NCI-H1694 treated with DMSO at 0.1 percent for 48 hours (cell line): ENCODE data around the gene TBX6.

Source experiments
- DNase-seq: peaks from one replicate; lab custom pipeline; 2025; lab: John Stamatoyannopoulos, UW

TBX6 gene

GRCh38 chr16:30086291-30087140 is 5.2 kb downstream of the TBX6 start:
- DNase-seq: no peak

- DNase-seq: no peak
Observed at GRCh38 chr16:30085820-30086219, 5.9 kb downstream of the TBX6 start.

GRCh38 chr16:30085247-30085646 is 6.5 kb downstream of the TBX6 start:
- DNase-seq: no peak

DNA sequence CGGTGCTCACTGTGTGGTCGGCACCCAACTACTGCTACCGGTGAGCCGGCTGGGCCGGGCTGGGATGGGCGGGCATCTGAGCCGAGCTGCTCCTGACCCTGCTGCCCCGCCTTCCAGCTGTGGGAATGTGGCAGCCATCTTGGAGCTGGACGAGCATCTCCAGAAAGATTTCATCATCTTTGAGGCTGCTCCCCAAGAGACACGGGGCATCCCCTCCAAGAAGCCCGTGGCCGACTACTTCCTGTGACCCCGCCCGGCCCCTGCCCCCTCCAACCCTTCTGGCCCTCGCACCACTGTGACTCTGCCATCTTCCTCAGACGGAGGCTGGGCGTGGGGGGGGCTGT is 6.9 kb downstream of the TBX6 start:
- no peak for DNase-seq

GRCh38 chr16:30084096-30084815 is 7.5 kb downstream of the TBX6 start:
- no peak for DNase-seq

DNA sequence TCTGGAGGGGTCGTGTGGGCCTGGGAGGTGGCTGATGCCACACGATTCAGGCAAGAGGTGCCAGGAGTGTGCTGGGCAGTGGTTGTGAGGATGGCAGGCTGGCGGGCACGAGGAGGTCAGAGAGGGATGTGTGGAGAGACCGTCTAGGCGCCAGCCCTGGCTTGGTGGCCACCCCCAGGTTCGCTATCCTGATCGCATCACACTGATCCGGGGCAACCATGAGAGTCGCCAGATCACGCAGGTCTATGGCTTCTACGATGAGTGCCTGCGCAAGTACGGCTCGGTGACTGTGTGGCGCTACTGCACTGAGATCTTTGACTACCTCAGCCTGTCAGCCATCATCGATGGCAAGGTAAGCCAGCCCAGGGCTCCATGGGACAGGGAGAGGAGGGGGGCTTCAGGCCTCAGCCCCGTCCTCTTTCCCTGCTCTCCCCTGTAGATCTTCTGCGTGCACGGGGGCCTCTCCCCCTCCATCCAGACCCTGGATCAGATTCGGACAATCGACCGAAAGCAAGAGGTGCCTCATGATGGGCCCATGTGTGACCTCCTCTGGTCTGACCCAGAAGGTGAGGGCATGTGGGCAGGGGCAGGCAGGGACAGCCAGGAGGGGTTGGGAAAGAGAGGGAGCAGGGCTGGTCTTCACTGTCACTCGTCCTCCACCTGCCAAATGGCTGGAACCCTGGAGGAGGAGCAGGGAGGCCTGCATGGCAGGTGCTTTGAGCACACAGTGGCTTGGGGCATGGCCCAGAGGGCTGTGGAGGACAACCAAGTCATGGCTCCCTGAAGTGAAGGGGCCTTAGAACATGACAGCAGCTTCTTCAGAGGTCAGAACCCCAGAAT is 8.3 kb downstream of the TBX6 start:
- no peak for DNase-seq

GRCh38 chr16:30082545-30083090 is 9.1 kb downstream of the TBX6 start:
- no peak for DNase-seq

DNA sequence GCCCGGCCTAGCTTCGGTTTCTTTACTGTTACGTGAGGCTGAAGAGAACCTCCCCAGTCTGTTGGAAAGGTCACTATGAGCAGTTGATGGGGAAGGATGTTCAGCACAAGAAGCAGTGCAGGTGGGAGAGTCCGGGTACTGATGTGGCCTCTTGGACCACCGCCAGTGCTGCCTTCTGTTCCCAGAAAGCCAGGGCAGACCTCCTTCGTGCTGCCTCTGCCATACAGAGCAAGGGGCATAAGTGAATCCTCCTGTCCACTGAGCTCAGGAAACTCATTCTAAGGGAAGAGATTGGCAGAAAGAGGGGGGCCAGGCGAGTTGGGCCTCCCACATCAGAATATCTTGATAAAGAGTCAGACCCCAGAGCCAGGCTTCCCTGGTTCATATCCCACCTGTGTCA is 12.2 kb downstream of the TBX6 start:
- DNase-seq: no peak

DNA sequence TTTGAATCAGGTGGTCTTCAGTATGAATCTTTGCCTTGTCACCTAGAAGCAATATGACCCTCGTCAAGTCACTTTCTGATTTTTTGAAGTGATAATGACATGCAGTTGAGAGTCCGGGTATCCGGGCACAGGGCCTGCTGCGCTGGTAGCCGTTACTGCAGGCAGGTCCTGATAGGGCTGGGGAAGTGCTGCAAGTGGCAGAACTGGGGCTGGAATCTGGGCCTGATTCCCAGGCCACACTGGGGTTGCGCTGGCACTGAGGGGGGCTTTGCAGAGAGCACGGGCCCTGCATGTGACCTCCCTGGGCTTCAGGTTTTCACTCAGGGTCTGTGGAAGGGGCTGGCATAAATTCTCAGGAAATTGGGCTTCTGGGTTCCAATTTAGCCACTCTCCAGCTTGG is 13.0 kb downstream of the TBX6 start:
- DNase-seq: no peak

GRCh38 chr16:30077656-30078055 is 14.1 kb downstream of the TBX6 start:
- no peak for DNase-seq

DNA sequence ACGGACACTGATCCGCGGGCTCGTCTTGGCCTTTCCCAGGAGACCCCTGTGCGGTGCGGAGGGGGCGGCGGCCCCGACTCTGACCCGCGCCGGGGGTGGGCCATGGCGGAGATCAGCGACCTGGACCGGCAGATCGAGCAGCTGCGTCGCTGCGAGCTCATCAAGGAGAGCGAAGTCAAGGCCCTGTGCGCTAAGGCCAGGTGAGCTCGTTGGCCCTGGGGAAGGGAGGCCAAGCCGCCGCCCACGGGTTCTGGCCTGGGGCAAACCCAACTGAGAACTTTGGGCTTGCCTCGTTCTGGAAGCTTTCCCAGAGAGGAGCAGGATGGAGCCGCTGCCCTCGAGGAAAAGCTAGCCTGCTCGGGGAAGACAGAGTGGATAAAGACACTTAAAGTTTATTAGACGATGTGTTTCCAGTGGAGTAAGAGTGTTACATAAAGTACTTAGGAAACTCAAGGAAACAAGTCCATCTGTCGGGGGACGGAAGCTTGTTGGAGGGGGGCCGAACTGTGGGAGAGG is 15.4 kb downstream of the TBX6 start:
- DNase-seq: no peak

DNA sequence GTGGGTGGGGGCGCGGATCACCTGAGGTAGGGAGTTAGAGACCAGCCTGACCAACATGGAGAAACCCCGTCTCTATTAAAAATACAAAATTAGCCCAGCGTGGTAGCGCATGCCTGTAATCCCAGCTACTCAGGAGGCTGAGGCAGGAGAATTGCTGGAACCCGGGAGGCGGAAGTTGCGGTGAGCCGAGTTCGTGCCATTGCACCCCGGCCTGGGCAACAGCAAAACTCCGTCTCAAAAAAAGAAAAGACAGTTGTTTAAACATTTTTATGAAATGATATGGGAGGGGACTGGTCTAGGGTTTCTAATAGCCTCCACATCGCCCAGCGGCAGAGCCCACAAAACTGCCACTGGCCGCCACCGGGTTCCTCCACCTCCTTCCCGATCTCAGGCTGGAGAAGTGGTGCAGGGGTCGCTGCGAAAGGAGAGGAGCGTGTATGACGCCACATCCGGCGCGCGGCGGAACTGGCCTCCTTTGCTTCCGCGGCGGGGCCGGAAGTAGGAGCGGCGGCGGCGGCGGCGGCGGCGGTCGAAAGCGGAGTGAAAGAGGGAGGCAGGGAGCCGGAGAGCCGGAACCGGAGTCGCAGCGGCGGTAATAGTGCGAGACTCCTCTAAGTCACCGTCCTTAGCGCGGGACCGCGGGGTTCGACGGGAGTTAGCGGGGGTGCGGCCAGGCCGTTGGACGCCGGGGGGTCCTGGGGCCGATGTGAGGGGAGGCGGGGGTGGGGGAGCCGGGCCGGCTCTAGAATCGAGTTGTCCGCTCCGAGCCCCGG is 16.0 kb downstream of the TBX6 start, which contains the start of gene PPP4C:
PPP4C (plus strand) TSS at position 492 of the 773 bp plus-strand sequence. CDS start 384 bp downstream, outside the sequence.
- peak; percentile 47 for DNase-seq

DNA sequence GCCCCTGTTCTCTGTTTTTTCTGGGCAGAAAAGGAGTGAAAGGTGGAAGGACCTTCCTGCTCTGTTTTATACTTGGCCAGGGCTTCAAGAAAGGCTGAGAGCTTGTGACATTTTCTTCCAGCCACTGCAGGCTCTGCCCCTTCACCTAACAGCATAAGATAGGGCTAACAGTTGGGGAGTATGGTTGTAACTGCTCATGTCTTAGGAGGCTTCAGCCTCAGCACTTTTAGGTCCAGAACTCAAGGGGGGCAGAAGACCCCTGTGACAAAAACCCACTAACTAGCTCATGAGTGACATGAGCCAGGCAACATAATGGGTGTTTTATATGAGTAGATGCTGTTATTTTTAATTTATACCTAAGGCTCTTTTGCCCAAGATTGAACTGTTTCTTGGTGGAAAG is 21.2 kb downstream of the TBX6 start:
- no peak for DNase-seq

- no peak for DNase-seq
Observed at GRCh38 chr16:30069611-30070462, 21.9 kb downstream of the TBX6 start.

GRCh38 chr16:30068750-30069610 is 22.7 kb downstream of the TBX6 start:
- no peak for DNase-seq

DNA sequence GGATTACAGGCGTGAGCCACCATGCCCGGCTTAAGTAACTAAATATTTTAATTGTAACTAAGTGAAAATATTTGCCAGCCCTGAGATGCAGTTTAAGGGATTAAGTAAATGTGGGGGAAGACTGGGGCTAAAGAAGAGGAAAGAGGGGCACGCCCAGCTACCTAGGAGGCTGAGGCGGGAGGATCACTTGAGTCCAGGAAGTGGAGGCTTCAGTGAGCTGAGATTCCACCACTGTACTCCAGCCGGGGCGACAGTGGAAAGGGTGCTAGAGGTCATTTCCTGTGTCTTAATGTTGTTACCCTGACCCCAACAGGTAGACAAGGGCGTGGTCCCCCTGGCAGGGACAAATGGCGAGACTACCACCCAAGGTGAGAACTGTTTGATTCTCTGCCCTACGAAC is 23.4 kb downstream of the TBX6 start:
- DNase-seq: no peak

DNA sequence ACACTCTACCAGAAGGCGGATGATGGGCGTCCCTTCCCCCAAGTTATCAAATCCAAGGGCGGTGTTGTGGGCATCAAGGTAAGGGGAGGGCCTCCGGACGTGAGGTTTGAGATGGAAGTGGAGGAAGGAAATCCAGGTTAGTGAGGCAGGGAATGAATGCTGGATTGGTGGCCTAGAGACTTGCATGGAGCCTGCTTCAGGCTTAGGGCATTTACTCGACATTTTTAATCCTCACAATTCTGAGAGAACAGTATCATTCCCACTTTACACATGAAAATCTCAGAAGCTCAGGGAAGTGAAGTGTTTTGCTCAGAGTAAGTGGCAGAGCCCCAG is 24.2 kb downstream of the TBX6 start:
- no peak for DNase-seq

- no peak for DNase-seq
Observed at GRCh38 chr16:30066761-30067583, 24.8 kb downstream of the TBX6 start.
